Stimulated activated CD4-positive, alpha-beta T cell treated with anti-CD3 and anti-CD28 coated beads, TNF-alpha, amount 100 ng/mL, for 48 hours (primary cell): Measurements from ENCODE around the gene CD320.
"Not testable (repeated sequence)": the region's sequence is repeated elsewhere in the genome, so short reads cannot be mapped to it uniquely, and the experiment has no call there.

Experiments
- DNase-seq, 3 donors: peaks; one replicate each; pipeline ENCODE4 v3.0.0-alpha.2; 2020; ENCODE audit warnings: low read depth in 3 of 3

CD320 gene

GRCh38 chr19:8307965-8308866, at the start of gene CD320:
CD320 (minus strand) TSS chr19:8308358; CDS start chr19:8308290, 68 bp downstream.
- DNase-seq, result peak; percentile 71 to 86 (median 77)

GRCh38 chr19:8357007-8357521, 48.9 kb upstream of the CD320 start:
- no peak for DNase-seq

- no peak for DNase-seq
Observed at GRCh38 chr19:8355631-8356402, 47.7 kb upstream of the CD320 start.

GRCh38 chr19:8352845-8353244, 44.7 kb upstream of the CD320 start:
- DNase-seq, result not testable (repeated sequence)

- DNase-seq, result no peak
Observed at GRCh38 chr19:8352134-8352827, 44.1 kb upstream of the CD320 start.

- not testable (repeated sequence) for DNase-seq
Observed at GRCh38 chr19:8349629-8350372, 41.6 kb upstream of the CD320 start.

- no peak for DNase-seq
Observed at GRCh38 chr19:8343483-8343844, 35.3 kb upstream of the CD320 start.

- DNase-seq, result peak; percentile 86 to 96 (median 89)
Observed at GRCh38 chr19:8342684-8343482, 34.7 kb upstream of the CD320 start, which contains the start of gene KANK3. KANK3 (minus strand) TSS chr19:8343262; CDS start chr19:8337828, 5,434 bp downstream.

GRCh38 chr19:8342316-8342683, 34.1 kb upstream of the CD320 start:
- no peak for DNase-seq

- not testable (repeated sequence) for DNase-seq
Observed at GRCh38 chr19:8341504-8341903, 33.3 kb upstream of the CD320 start.

GRCh38 chr19:8340341-8341096, 32.4 kb upstream of the CD320 start:
- DNase-seq, result no peak

GRCh38 chr19:8338835-8339234, 30.7 kb upstream of the CD320 start:
- no peak for DNase-seq

GRCh38 chr19:8337728-8338127, 29.6 kb upstream of the CD320 start:
- DNase-seq, result no peak

GRCh38 chr19:8336660-8337059, 28.5 kb upstream of the CD320 start:
- DNase-seq, result no peak

- DNase-seq, result no peak
Observed at GRCh38 chr19:8336072-8336569, 28.0 kb upstream of the CD320 start.

GRCh38 chr19:8335343-8336071, 27.3 kb upstream of the CD320 start:
- DNase-seq, result no peak

- DNase-seq, result no peak
Observed at GRCh38 chr19:8334458-8335342, 26.5 kb upstream of the CD320 start.
